ENCODE data around the gene TMEM145. TPM values are rescaled to one million over a fixed set of nuclear protein-coding genes. Genes with fewer than 3 reads are reported as not detected.

The TMEM145 gene
- total and polyA plus RNA-seq, 2 donors from 2014 or later, result not detected

DNA sequence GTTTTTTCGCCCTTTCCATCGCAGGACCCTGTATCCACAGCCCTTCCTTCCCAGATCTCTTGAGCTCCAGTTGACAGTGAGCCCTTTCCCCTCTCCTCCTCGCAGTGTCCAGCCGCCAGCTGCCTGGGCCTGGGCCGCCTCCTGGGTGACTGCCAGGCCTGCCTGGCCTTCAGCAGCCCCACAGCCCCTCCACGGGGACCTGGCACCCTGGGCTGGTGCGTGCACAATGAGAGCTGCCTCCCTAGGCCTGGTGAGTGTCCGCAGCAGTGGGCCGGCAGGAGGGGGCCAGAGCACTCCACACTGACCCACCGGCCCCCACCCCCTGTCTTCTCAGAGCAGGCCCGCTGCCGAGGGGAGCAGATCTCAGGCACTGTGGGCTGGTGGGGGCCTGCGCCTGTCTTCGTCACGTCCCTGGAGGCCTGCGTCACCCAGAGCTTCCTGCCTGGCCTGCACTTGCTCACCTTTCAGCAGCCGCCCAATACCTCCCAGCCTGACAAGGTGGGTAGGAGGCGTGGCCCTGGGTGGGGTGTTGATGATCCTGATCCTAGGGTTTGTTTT is 31.3 kb downstream of the TMEM145 start:
- Histone ChIP-seq H3K9me3 (ENCODE audit: control insufficient read depth in 2 of 3, insufficient read depth in 1 of 3, low read length in 3 of 3) (no peaks in the 10 kb centered on the region), H3K4me3 (ENCODE audit: low read length in 3 of 3) (no peak overlapping the region), H3K27ac (ENCODE audit: low read depth in 2 of 2, low read length in 2 of 2) (no peak overlapping the region), H3K36me3 (ENCODE audit: control insufficient read depth in 2 of 3, insufficient read depth in 3 of 3, low read length in 3 of 3) (no peaks in the 10 kb centered on the region), H3K9ac (ENCODE audit: low read length in 3 of 3) (no peak overlapping the region), H3K4me1 (ENCODE audit: control insufficient read depth in 2 of 3, insufficient read depth in 2 of 3, low read depth in 1 of 3, low read length in 3 of 3) (no peaks in the 10 kb centered on the region), H3K27me3 (ENCODE audit: control insufficient read depth, insufficient read depth, low read length) (no peaks in the 10 kb centered on the region)
- DNase-seq (no peak), FAIRE-seq (no peak)
- TF ChIP-seq, protein P1, sequence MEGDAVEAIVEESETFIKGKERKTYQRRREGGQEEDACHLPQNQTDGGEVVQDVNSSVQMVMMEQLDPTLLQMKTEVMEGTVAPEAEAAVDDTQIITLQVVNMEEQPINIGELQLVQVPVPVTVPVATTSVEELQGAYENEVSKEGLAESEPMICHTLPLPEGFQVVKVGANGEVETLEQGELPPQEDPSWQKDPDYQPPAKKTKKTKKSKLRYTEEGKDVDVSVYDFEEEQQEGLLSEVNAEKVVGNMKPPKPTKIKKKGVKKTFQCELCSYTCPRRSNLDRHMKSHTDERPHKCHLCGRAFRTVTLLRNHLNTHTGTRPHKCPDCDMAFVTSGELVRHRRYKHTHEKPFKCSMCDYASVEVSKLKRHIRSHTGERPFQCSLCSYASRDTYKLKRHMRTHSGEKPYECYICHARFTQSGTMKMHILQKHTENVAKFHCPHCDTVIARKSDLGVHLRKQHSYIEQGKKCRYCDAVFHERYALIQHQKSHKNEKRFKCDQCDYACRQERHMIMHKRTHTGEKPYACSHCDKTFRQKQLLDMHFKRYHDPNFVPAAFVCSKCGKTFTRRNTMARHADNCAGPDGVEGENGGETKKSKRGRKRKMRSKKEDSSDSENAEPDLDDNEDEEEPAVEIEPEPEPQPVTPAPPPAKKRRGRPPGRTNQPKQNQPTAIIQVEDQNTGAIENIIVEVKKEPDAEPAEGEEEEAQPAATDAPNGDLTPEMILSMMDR (IDR thresholded peaks at IDR 0.05; ENCODE audit: borderline replicate concordance, extremely low read depth, insufficient read depth), result no peak
- intact Hi-C loops (cut with DNase I), result no loop called here

GRCh38 chr19:42345191-42345812 is 32.2 kb downstream of the TMEM145 start:
- H3K9ac ChIP-seq (ENCODE audit: low read length in 3 of 3), result no peak overlapping the region
- peaks cover 0 to under 1% (median 0%) of the 10 kb centered on the region in 3 donors for H3K36me3 ChIP-seq (ENCODE audit: control insufficient read depth in 2 of 3, insufficient read depth in 3 of 3, low read length in 3 of 3)
- intact Hi-C loops (cut with DNase I), result no loop called here
- H3K27me3 ChIP-seq (ENCODE audit: control insufficient read depth, insufficient read depth, low read length), result no peaks in the 10 kb centered on the region
- FAIRE-seq (no peak), DNase-seq (no peak)
- no peaks in the 10 kb centered on the region for H3K9me3 ChIP-seq (ENCODE audit: control insufficient read depth in 2 of 3, insufficient read depth in 1 of 3, low read length in 3 of 3)
- TF ChIP-seq, protein P1 (IDR thresholded peaks at IDR 0.05; ENCODE audit: borderline replicate concordance, extremely low read depth, insufficient read depth), result no peak
- no peak overlapping the region for H3K27ac ChIP-seq (ENCODE audit: low read depth in 2 of 2, low read length in 2 of 2)
- H3K4me1 ChIP-seq (ENCODE audit: control insufficient read depth in 2 of 3, insufficient read depth in 2 of 3, low read depth in 1 of 3, low read length in 3 of 3), result no peaks in the 10 kb centered on the region
- H3K4me3 ChIP-seq (ENCODE audit: low read length in 3 of 3), result no peak overlapping the region

GRCh38 chr19:42348211-42348610 is 35.1 kb downstream of the TMEM145 start:
- Histone ChIP-seq H3K9me3 (ENCODE audit: control insufficient read depth in 2 of 3, insufficient read depth in 1 of 3, low read length in 3 of 3) (no peaks in the 10 kb centered on the region), H3K9ac (ENCODE audit: low read length in 3 of 3) (no peak overlapping the region), H3K27me3 (ENCODE audit: control insufficient read depth, insufficient read depth, low read length) (no peaks in the 10 kb centered on the region), H3K27ac (ENCODE audit: low read depth in 2 of 2, low read length in 2 of 2) (no peak overlapping the region), H3K4me1 (ENCODE audit: control insufficient read depth in 2 of 3, insufficient read depth in 2 of 3, low read depth in 1 of 3, low read length in 3 of 3) (no peaks in the 10 kb centered on the region), H3K4me3 (ENCODE audit: low read length in 3 of 3) (no peak overlapping the region), H3K36me3 (ENCODE audit: control insufficient read depth in 2 of 3, insufficient read depth in 3 of 3, low read length in 3 of 3) (peaks cover 0 to 9% (median 0%) of the 10 kb centered on the region in 3 donors)
- no peak for DNase-seq
- no peak for FAIRE-seq
- TF ChIP-seq, protein P1 (IDR thresholded peaks at IDR 0.05; ENCODE audit: borderline replicate concordance, extremely low read depth, insufficient read depth), result no peak
- intact Hi-C loops (cut with DNase I), result no loop called here

Measured in kidney (tissue), 14 donors.